ENCODE data around the gene ZNF337.

DNA sequence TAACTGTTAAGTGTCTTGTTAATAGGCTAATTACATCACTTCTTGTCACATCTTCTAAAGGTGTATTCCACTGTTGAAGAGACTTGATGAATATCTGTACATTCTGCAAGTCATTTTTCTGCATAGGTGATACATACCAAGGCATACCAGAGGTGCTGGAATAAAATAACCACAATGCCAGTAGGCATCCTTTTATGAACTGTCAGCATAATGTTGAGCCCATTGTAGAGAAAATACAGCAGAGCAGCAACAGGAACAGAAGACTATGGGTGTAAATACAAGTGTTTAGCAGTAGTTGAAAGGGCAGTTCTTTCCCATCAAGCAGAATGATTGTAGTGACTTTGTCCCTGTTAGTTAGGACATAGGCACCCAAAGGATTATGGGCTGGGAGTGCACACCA lies 44.4 kb upstream of the ZNF337 start:
- TF ChIP-seq CTCF (IDR thresholded peaks at IDR 0.05) (no peak), EZH2 (IDR thresholded peaks at IDR 0.05; ENCODE audit: borderline replicate concordance, insufficient read depth, low read depth, low read length, poor library complexity, severe bottlenecking) (no peak)
